Nucleus accumbens (tissue), 56 donors: ENCODE measurements around the gene ART1.
"Not testable (repeated sequence)": the region's sequence is repeated elsewhere in the genome, so short reads cannot be mapped to it uniquely, and the experiment has no call there.

Experiments used
- DNase-seq, 56 donors: peaks; one replicate each; lab custom pipeline; 2025; lab: John Stamatoyannopoulos, UW

Gene ART1

GRCh38 chr11:3631331-3631730 is 13.6 kb upstream of the ART1 start:
- no peak for DNase-seq

- DNase-seq, result no peak
Observed at GRCh38 chr11:3632070-3632660, 12.8 kb upstream of the ART1 start.

GRCh38 chr11:3635641-3636375 is 9.1 kb upstream of the ART1 start:
- no peak for DNase-seq

DNA sequence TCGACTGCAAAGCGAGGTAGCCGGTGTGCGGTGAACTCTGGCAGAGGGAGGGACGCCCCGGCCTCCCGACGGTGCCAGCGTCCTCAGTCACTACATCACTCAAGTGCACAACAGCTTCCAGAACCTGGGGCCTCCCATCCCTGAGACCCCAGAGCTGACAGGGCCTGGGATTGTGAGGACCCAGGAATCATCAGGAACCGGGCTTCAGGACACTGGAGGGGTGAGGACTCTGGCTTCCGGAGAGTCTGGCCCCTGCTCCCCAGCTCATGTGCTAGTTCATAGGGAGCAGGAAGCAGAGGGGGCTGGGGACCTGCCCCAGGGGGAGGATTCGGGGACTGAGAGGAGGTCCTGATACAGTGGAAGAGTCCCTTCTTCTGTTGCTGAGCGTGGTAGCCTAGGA is 7.7 kb upstream of the ART1 start:
- no peak for DNase-seq

DNA sequence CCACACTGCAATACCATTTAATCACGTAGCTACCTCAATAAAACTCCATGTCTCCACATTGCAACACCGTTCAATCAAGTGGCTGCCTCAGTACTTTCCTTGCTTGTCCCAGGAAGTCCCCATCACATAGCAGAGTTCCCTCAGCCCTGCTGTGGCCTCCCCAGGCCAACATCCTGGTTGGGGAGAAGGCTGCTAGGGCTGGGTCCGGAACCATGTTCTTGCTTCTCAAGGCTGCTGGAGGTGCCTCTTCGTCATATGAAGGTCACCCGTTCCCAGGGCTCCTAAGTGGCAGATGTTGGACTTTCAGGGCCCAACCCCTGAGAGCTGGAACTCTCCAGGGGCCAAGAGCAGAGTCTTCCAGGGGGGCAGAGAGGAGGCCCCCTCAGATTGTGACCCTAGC is 6.4 kb upstream of the ART1 start:
- no peak for DNase-seq

- DNase-seq, result no peak
Observed at GRCh38 chr11:3639841-3640240, 5.1 kb upstream of the ART1 start.

- no peak for DNase-seq
Observed at GRCh38 chr11:3641191-3641590, 3.7 kb upstream of the ART1 start.

GRCh38 chr11:3641701-3642070 is 3.2 kb upstream of the ART1 start, which contains the start of gene ART5:
ART5 (minus strand) TSS chr11:3641992; CDS start chr11:3641862, 130 bp downstream.
- DNase-seq, result no peak

GRCh38 chr11:3642071-3642951 is 2.6 kb upstream of the ART1 start:
- DNase-seq, result peak in 15 of 56 donors; percentile 2 to 73 (median 18)

DNA sequence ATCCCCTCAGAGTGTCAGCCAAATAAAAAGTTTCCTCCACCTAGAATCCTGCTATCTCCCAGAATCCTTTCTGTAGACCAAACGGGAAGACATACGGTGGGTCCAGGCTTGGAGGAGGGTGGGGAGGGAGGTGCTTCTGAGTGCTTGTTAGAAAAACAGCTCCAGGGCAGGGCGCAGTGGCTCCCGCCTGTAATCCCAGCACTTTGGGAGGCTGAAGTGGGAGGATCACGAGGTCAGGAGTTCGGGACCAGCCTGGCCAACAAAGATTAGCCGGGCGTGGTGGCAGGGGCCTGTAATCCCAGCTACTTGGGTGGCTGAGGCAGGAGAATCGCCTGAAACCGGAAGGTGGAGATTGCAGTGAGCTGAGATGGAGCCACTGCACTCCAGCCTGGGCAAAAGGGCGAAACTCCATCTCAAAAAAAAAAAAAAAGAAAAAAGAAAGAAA is 1.8 kb upstream of the ART1 start:
- DNase-seq, result not testable (repeated sequence)

- no peak for DNase-seq
Observed at GRCh38 chr11:3645552-3645951, 624 bp downstream of the ART1 start.

- DNase-seq, result not testable (repeated sequence)
Observed at GRCh38 chr11:3648843-3649242, 3.9 kb downstream of the ART1 start.

GRCh38 chr11:3649374-3649773 is 4.4 kb downstream of the ART1 start:
- not testable (repeated sequence) for DNase-seq

GRCh38 chr11:3652514-3652913 is 7.6 kb downstream of the ART1 start:
- DNase-seq, result not testable (repeated sequence)

DNA sequence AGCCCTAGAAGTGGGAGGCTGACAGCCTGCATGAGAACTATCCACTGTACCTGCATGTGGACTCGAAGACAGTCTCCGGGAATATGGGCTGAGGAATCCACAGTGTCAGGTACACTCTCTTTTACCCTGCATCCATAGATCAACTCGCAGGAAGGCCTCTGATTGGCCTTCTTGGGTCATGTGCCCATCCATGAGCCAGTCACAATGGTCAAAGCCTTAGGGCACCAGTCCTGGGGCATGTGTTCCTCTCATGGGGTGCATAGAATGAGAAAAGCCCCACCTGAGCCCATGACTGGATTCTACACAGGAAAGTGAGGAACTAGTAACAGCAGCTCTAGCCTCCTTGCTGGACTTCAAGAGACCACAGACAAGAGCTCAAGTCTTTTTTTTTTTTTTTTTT is 10.6 kb downstream of the ART1 start:
- DNase-seq, result no peak

GRCh38 chr11:3657331-3657730 is 12.4 kb downstream of the ART1 start:
- not testable (repeated sequence) for DNase-seq

GRCh38 chr11:3658252-3658651 is 13.3 kb downstream of the ART1 start:
- DNase-seq, result no peak

- DNase-seq, result no peak
Observed at GRCh38 chr11:3659595-3660515, 14.9 kb downstream of the ART1 start.

DNA sequence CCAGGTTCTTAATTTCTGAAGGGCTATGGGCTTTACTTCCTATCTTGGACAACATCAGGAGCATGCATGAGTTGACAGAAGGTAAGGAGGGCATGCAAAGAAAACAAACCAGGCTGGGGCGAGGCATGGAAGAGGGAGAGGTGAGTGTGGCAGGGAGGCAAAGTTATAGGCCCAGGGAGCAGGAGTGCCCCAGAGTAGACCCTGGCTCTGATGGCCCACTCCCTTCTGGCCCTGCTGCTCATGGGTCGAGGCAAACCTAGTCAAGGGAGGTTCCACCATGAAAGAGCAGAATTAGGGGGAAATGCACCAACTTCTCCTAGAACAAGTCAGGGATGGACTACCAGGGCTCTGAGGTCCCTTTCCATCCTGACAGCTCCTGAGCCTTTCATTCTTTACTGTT is 16.0 kb downstream of the ART1 start:
- DNase-seq, result no peak

DNA sequence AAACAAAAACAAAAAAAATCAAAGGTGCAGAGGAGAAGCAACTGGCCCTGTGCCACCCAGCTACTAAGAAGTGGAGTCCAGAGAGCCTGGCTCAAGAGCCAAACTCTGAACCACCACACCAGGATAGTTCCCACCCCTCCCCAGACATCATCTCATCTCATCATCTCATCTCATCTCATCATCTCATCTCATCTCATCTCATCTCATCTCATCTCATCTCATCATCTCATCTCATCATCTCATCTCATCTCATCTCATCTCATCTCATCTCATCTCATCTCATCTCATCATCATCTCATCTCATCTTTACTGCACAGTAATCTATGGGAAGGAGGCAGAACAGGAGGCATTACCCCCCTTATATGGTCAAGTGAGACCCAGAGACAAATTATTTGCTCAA is 17.9 kb downstream of the ART1 start:
- no peak for DNase-seq
